ENCODE data around the gene BACE1-AS. TPM values are rescaled to one million over a fixed set of nuclear protein-coding genes. Genes with fewer than 3 reads are reported as not detected.
A peak's percentile ranks its signal among the peaks of the same experiment; 100 is the strongest.

BACE1-AS gene
- total RNA-seq, 5 donors from 2014 or later (not counting 1 experiment from before 2014, with no cell fraction given) = 4.5 to 11.3 (median 10.1) TPM

GRCh38 chr11:117333917-117334316 lies 42.8 kb downstream of the BACE1-AS start:
- POLR2A ChIA-PET = no interaction called here
- Histone ChIP-seq H3K4me3 (ENCODE audit: control insufficient read depth in 1 of 2, extremely low read depth in 1 of 2, low read length in 1 of 2) (no peak overlapping the region), H3K36me3 (ENCODE audit: control insufficient read depth in 2 of 2, extremely low read depth in 1 of 2, insufficient read depth in 1 of 2, low read length in 1 of 2) (peaks cover 0 to 14% of the 10 kb centered on the region in 2 donors), H3K27ac (ENCODE audit: low read length) (no peak overlapping the region), H3K9me3 (no peaks in the 10 kb centered on the region), H3K4me1 (ENCODE audit: control insufficient read depth in 1 of 2, extremely low read depth in 1 of 2, insufficient read depth in 2 of 2, low read length in 2 of 2) (peaks cover 1 to 6% of the 10 kb centered on the region in 2 experiments), H3K27me3 (replicated peaks in 1 of 2; ENCODE audit: control insufficient read depth in 2 of 2, extremely low read depth in 1 of 2, insufficient read depth in 2 of 2, low read length in 1 of 2) (no peaks in the 10 kb centered on the region)
- ATAC-seq (replicated peaks in 1 of 4) = no peak
- Mint-ChIP-seq H3K27me3 (no peaks in the 10 kb centered on the region), H3K4me1 (peaks cover 7 to 17% (median 13%) of the 10 kb centered on the region in 3 donors), H3K4me3 (no peak overlapping the region), H3K36me3 (peaks cover 35% of the 10 kb centered on the region), H3K27ac (no peak overlapping the region), H3K9me3 (no peaks in the 10 kb centered on the region)
- CTCF ChIA-PET = no interaction called here
- 96% methylated on average over 4 of the region's 9 CpGs for WGBS (ENCODE audit: insufficient coverage)
- no peak for DNase-seq

GRCh38 chr11:117334896-117335295 lies 43.8 kb downstream of the BACE1-AS start:
- POLR2A ChIA-PET = no interaction called here
- CTCF ChIA-PET = no interaction called here
- Mint-ChIP-seq H3K27me3 (no peaks in the 10 kb centered on the region), H3K4me3 (no peak overlapping the region), H3K9me3 (no peaks in the 10 kb centered on the region), H3K27ac (no peak overlapping the region), H3K36me3 (peaks cover 42% of the 10 kb centered on the region), H3K4me1 (peaks cover 7 to 15% (median 12%) of the 10 kb centered on the region in 3 donors)
- Histone ChIP-seq H3K27ac (ENCODE audit: low read length) (no peak overlapping the region), H3K9me3 (no peaks in the 10 kb centered on the region), H3K36me3 (ENCODE audit: control insufficient read depth in 2 of 2, extremely low read depth in 1 of 2, insufficient read depth in 1 of 2, low read length in 1 of 2) (peaks cover 0 to 18% of the 10 kb centered on the region in 2 donors), H3K4me3 (ENCODE audit: control insufficient read depth in 1 of 2, extremely low read depth in 1 of 2, low read length in 1 of 2) (no peak overlapping the region), H3K4me1 (ENCODE audit: control insufficient read depth in 1 of 2, extremely low read depth in 1 of 2, insufficient read depth in 2 of 2, low read length in 2 of 2) (no peaks in the 10 kb centered on the region), H3K27me3 (replicated peaks in 1 of 2; ENCODE audit: control insufficient read depth in 2 of 2, extremely low read depth in 1 of 2, insufficient read depth in 2 of 2, low read length in 1 of 2) (no peaks in the 10 kb centered on the region)
- DNase-seq (no peak), ATAC-seq (replicated peaks in 1 of 4) (no peak)
- 100% methylated on average over 3 of the region's 6 CpGs for whole genome bisulfite sequencing (ENCODE audit: insufficient coverage)

GRCh38 chr11:117335399-117335798 lies 44.3 kb downstream of the BACE1-AS start:
- no peaks in the 10 kb centered on the region for H3K27me3 ChIP-seq (replicated peaks in 1 of 2; ENCODE audit: control insufficient read depth in 2 of 2, extremely low read depth in 1 of 2, insufficient read depth in 2 of 2, low read length in 1 of 2)
- ChIA-PET CTCF (interaction anchor here in 1 of 2 donors (0.6 to 0.7 kb wide), 3 partner anchors 571 to 611 kb away, joined by 3 to 6 read pairs (median 4); no protein-coding TSS in a partner anchor), POLR2A (no interaction called here)
- ATAC-seq (replicated peaks in 1 of 4) (no peak), DNase-seq (no peak)
- Mint-ChIP-seq H3K36me3 (peaks cover 47% of the 10 kb centered on the region), H3K4me1 (peaks cover 7 to 11% (median 9%) of the 10 kb centered on the region in 3 donors), H3K27ac (peak overlapping the region in 1 of 2 donors; percentile 48), H3K4me3 (no peak overlapping the region), H3K27me3 (no peaks in the 10 kb centered on the region), H3K9me3 (no peaks in the 10 kb centered on the region)
- H3K9me3 ChIP-seq = no peaks in the 10 kb centered on the region
- no peaks in the 10 kb centered on the region for H3K4me1 ChIP-seq (ENCODE audit: control insufficient read depth in 1 of 2, extremely low read depth in 1 of 2, insufficient read depth in 2 of 2, low read length in 2 of 2)
- H3K4me3 ChIP-seq (ENCODE audit: control insufficient read depth in 1 of 2, extremely low read depth in 1 of 2, low read length in 1 of 2) = no peak overlapping the region
- WGBS (ENCODE audit: insufficient coverage) = no CpG with 5 or more reads among the region's 5 CpGs
- H3K36me3 ChIP-seq (ENCODE audit: control insufficient read depth in 2 of 2, extremely low read depth in 1 of 2, insufficient read depth in 1 of 2, low read length in 1 of 2) = peaks cover 0 to 18% of the 10 kb centered on the region in 2 donors
- no peak overlapping the region for H3K27ac ChIP-seq (ENCODE audit: low read length)

GRCh38 chr11:117337076-117337475 lies 45.9 kb downstream of the BACE1-AS start:
- CTCF ChIA-PET = no interaction called here
- Mint-ChIP-seq H3K36me3 (peaks cover 60% of the 10 kb centered on the region), H3K4me1 (peaks cover 3 to 5% (median 5%) of the 10 kb centered on the region in 3 donors), H3K27ac (no peak overlapping the region), H3K9me3 (no peaks in the 10 kb centered on the region), H3K27me3 (no peaks in the 10 kb centered on the region), H3K4me3 (no peak overlapping the region)
- POLR2A ChIA-PET = no interaction called here
- no peaks in the 10 kb centered on the region for H3K9me3 ChIP-seq
- WGBS (ENCODE audit: insufficient coverage) = 100% methylated on average over 3 of the region's 4 CpGs
- peaks cover 0 to 30% of the 10 kb centered on the region in 2 donors for H3K36me3 ChIP-seq (ENCODE audit: control insufficient read depth in 2 of 2, extremely low read depth in 1 of 2, insufficient read depth in 1 of 2, low read length in 1 of 2)
- no peaks in the 10 kb centered on the region for H3K27me3 ChIP-seq (replicated peaks in 1 of 2; ENCODE audit: control insufficient read depth in 2 of 2, extremely low read depth in 1 of 2, insufficient read depth in 2 of 2, low read length in 1 of 2)
- no peaks in the 10 kb centered on the region for H3K4me1 ChIP-seq (ENCODE audit: control insufficient read depth in 1 of 2, extremely low read depth in 1 of 2, insufficient read depth in 2 of 2, low read length in 2 of 2)
- H3K4me3 ChIP-seq (ENCODE audit: control insufficient read depth in 1 of 2, extremely low read depth in 1 of 2, low read length in 1 of 2) = no peak overlapping the region
- H3K27ac ChIP-seq (ENCODE audit: low read length) = no peak overlapping the region
- DNase-seq = no peak
- ATAC-seq (replicated peaks in 1 of 4) = no peak

Other genes with a start within 250 kb of the BACE1-AS start
- gene SIK3, start 192.9 kb upstream of the BACE1-AS start, total RNA-seq = 10 to 100 TPM; 56.3 to 78.0 (median 63.8) TPM
- 10 to 100 TPM; 44.1 to 55.9 (median 55.6) TPM for gene PAFAH1B2, start 147.1 kb upstream of the BACE1-AS start, total RNA-seq
- gene SIDT2, start 112.6 kb upstream of the BACE1-AS start, total RNA-seq = 100 to 1,000 TPM in 2 of 5 donors, 10 to 100 TPM in 3; 46.3 to 110 (median 59.5) TPM
- 10 to 100 TPM in 4 of 5 donors, 1 to 10 TPM in 1; 8.5 to 19.7 (median 13.4) TPM for gene TAGLN, start 92.0 kb upstream of the BACE1-AS start, total RNA-seq
- 100 to 1,000 TPM; 300 to 368 (median 336) TPM for gene PCSK7, start 59.3 kb upstream of the BACE1-AS start, total RNA-seq
- gene RNF214, start 58.7 kb upstream of the BACE1-AS start, total RNA-seq = 10 to 100 TPM; 21.6 to 31.7 (median 30.5) TPM
- 1 to 10 TPM; 1.3 to 2.3 (median 1.9) TPM for gene BACE1, start 24.9 kb downstream of the BACE1-AS start, total RNA-seq
- 10 to 100 TPM; 44.5 to 59.9 (median 52.5) TPM for gene CEP164, start 36.5 kb downstream of the BACE1-AS start, total RNA-seq